Stomach (tissue), 4 donors: ENCODE data around the gene UBE4B.

Source experiments
- EP300 ChIP-seq: sonication (generic); formaldehyde crosslinking; IDR thresholded peaks from one replicate; pipeline ENCODE4 v1.6.1; 2017; ENCODE audit warnings: antibody characterized with exemption
- POLR2A ChIP-seq, 4 donors: fragments of 450-650 bp; IDR thresholded peaks; one replicate each; pipeline ENCODE4 v1.6.1; 2016; ENCODE audit warnings: antibody characterized with exemption in 4 of 4, control low read depth in 2 of 4, mild to moderate bottlenecking in 1 of 4, moderate library complexity in 1 of 4
- POLR2AphosphoS5 ChIP-seq, 3 donors: sonication (generic); formaldehyde crosslinking; IDR thresholded peaks; one replicate each; pipeline ENCODE4 v1.6.1; 2016; ENCODE audit warnings: antibody characterized with exemption in 3 of 3
- TF ChIP-seq, protein P1 (sequence below), 7 experiments: fragments of 450-650 bp in 4 of 7; fragments of 200-600 bp in 3 of 7; sonication (generic) in 3 of 7; IDR thresholded peaks; one replicate each; pipeline ENCODE4 v1.5.1; 2016 to 2019; ENCODE audit warnings: antibody characterized with exemption in 7 of 7, control low read depth in 2 of 7, mild to moderate bottlenecking in 1 of 7

- TF ChIP-seq POLR2A (IDR thresholded peaks at IDR 0.05) (no peak), POLR2AphosphoS5 (IDR thresholded peaks at IDR 0.05) (no peak), EP300 (no peak)
- TF ChIP-seq, protein P1, sequence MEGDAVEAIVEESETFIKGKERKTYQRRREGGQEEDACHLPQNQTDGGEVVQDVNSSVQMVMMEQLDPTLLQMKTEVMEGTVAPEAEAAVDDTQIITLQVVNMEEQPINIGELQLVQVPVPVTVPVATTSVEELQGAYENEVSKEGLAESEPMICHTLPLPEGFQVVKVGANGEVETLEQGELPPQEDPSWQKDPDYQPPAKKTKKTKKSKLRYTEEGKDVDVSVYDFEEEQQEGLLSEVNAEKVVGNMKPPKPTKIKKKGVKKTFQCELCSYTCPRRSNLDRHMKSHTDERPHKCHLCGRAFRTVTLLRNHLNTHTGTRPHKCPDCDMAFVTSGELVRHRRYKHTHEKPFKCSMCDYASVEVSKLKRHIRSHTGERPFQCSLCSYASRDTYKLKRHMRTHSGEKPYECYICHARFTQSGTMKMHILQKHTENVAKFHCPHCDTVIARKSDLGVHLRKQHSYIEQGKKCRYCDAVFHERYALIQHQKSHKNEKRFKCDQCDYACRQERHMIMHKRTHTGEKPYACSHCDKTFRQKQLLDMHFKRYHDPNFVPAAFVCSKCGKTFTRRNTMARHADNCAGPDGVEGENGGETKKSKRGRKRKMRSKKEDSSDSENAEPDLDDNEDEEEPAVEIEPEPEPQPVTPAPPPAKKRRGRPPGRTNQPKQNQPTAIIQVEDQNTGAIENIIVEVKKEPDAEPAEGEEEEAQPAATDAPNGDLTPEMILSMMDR (IDR thresholded peaks at IDR 0.05) = no peak
These were observed 140.8 kb downstream of the UBE4B start for GRCh38 chr1:10173582-10173981.
